ENCODE data around the gene TCP10L.

- TF ChIP-seq POLR2AphosphoS5 (IDR thresholded peaks at IDR 0.05; ENCODE audit: low read depth, low read length) (no peak), POLR2A (IDR thresholded peaks at IDR 0.05; ENCODE audit: low read depth, low read length) (no peak)
Observed at GRCh38 chr21:32612999-32613337, 27.6 kb upstream of the TCP10L start.
